ENCODE data around the gene SNRNP200. TPM values are rescaled to one million over a fixed set of nuclear protein-coding genes. Genes with fewer than 3 reads are reported as not detected.

The SNRNP200 gene
- total RNA-seq, 1 experiment from 2014 or later, result 34.9 TPM

DNA sequence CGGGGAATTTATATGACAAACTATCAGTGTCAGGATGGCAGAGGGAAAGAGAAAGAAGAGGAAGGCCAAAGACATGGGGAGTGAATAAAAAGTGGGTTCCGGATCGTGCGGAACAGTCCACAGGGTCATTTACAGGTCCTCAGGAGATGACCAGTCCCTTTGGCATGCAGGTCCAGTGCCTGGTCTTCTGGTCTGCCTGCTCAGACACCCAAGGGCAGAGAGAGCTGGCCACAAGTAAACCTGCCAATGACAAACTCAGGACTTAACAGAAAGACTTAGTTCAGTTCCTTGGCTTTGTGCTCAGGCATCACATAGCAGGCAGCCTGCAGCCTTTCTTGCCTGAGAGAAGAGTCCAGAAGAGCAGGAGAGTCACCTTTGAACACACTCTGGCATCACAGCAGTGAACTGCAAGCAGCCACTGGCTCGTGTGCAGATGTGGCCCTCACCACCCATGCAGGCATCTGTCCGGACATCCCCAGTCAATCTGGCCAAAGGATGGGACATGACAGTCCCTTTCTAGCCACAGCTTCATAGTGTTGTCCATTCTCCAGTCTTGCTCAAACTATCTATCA, 53.5 kb downstream of the SNRNP200 start:
- peak; percentile 91 for DNase-seq (ENCODE audit: low read depth)

DNA sequence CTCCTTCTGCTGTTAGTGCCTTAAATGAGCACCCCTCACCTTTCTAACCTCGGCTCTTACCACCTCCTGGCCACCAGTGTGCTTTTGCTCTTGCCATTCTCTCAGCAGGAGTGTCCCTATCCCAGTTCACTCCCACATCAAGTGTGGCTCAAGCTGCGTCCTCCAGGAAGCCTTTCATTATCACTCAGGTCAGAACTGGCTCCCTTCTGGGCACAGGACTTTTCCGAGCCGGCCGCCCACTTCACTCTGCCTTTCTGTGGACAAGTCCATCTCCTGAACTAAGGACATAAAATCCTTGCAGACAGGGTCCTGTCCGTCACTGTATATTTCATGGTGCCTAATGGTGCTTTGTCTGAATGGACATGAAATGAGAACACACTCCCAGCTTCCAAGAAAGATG, 55.2 kb downstream of the SNRNP200 start:
- no peak for DNase-seq (ENCODE audit: low read depth)

DNA sequence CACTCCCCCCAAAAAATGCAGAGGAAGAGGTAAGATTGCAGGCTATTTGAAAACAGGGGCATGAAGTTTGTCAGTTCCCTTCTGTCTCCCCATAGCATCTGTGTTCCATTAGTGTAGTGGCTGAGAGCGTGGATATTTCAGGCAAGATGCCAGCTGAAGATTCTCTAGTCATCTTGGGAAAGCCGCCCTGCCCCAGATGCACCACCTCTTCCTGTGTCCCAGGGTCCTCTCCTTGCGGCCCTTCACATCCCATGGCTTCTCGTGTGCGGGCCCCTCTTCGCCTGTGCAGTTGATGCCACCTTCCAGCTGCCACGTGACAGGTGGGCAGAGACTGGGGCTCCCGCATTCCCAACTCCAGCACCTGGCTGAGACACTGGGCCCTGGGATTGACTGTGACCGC, 55.7 kb downstream of the SNRNP200 start:
- no peak for DNase-seq (ENCODE audit: low read depth)

DNA sequence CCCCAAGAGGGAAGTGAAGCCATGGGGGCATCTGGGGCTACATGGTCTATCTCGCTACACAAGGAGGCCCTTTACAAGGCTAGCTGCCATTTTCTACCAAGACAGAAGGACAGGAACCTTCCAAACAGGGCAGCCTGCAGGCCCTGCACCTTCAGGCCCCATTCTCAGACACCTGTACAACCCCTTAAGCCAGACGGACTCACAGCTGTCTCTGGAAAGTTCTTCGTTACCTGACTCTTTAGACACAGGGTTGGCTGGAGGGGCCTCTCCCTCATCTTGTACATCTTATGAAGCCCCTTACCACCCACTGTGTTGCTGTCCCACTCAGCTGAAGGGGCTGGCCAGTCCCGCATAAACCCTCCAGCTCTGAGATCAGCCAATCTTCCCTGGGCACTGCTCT, 56.7 kb downstream of the SNRNP200 start:
- no peak for DNase-seq (ENCODE audit: low read depth)

DNA sequence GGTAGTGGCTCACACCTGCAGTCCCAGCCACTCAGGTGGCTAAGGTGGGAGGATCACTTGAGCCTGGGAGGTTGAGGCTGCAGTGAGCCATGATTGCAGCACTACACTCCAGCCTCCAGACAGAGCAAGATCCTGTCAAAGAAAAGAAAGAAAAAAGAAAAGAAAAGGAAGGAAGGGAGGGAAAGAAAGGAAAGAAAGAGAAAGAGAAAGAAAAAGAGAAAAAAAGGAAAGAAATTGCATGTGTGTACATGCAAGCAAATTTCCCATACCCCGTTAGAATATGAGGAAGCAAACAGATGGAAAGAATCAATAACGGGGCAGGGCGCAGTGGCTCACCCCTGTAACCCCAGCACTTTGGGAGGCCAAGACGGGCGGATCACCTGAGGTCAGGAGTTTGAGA, 57.5 kb downstream of the SNRNP200 start:
- DNase-seq (ENCODE audit: low read depth), result no peak

DNA sequence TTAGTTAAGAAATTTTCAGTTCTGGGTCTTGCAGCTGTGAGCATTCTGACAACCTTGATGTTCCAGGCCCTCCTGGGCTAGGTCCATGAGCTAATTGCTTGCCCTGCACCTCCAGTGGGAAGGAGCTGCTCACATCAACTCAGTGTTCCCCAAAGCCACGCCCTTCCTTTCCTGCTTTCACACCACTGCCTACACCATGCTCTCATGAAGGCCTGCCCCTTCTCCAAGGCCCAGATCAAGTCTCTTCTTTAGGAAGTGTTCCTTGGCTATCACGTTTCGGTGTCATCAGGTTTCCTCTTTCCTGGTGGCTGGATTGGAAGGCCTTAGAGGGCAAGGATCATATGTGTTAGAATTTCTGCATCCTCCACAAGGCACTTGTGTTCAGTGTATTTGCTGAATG, 58.3 kb downstream of the SNRNP200 start:
- DNase-seq (ENCODE audit: low read depth), result no peak

DNA sequence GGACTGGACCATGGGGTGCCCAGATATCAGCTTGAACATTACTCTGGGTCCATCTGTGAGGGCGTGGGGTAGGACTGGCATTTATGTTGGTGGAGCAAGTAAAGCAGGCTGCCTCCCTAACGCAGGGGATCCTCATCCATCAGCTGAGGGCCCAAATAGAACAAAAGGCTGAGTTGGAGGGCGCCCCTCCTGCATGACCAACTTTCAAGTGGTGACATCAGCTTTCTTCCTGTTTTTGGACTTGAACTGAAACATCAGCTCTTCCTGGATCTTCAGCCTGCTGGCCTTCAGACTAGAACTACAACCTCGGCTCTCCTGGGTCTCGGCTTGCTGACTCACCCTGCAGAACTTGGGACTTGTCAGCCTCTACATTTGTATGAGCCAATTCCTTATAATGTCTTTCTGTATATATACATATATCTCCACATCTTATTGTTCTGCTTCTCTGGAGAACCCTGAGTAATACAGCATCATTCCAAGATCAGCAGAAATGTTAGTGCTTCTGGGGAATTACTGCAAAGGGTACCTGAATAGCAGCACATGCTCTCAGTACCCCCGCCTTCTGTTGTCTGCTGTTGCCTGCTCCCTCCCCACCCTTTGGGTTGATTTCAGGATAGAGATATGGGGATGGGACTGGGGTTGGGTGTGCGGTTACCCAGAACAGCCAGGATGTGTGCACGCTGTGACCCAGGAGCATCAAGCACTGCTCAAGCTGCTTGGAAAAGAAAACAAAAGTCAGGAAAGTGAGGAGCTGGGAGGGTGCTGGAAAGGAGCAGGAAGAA, 59.5 kb downstream of the SNRNP200 start:
- peak; percentile 11 for DNase-seq (ENCODE audit: low read depth)

DNA sequence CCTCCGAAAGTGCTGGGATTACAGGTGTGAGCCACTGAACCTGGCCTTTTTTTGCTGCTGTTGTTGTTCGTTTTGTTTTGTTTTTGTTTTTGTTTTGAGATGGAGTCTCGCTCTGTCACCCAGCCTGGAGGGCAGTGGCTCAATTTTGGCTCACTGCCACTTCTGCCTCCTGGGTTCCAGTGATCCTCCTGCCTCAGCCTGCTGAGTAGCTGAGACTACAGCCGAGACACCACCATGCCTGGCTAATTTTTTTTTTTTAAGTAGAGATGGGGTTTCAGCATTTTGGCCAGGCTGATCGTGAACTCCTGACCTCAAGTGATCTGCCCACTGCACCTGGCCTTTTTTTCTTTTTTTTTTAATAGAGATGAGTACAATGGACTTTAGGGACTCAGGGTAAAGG, 61.5 kb downstream of the SNRNP200 start:
- no peak for DNase-seq (ENCODE audit: low read depth)

DNA sequence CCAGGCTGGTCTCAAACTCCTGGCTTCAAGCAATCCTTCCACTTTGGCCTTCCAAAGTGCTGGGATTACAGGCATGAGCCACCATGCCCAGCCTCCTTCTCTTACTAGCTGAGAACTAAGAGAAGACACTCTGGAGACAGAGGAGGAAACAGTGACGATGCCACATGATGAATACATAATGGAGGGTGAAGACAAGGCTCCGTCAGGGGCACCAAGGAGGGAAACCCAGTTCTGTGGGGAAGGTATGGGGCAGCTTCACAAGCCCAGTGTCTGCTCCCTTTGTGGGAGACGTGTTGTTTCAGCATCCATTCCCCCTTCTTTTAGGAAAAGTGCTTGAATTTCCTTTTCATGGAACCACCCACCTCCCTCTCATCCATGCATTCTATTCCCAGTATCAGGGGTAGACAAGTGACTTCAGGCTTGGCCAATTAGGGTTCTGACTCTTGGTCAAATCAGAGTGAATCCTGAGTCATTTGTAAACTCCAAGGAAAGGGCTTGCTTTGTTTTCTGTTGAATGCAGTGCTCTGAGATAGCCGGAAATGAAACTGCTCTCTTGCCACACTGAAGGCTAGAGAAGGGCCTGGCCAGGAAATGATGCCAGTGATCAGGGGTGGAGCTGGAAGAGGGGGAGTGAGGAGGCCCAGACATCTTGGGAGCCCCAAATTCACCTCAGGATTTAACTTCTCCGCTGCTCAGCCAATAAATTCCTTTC, 63.3 kb downstream of the SNRNP200 start:
- DNase-seq (ENCODE audit: low read depth), result peak; percentile 70

DNA sequence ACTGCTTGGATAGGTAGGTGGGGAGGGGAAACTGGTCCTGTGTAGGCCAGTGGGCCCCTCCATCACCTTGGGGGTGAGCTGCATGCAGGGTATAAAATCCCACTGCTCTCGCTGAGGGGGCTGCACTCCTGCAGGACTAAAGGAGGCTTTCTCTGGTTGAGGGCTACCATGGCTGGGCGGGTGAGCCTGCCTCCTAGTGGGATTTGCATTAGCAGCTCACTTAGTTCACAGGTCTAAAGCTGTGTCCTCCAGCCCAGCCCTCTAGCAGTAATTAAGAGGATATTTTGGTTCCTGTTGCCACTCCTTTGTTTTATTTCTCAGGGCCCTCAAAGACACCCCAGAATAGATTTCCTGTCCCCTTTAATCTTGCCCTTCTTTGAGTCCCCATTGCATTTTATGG, 64.1 kb downstream of the SNRNP200 start:
- DNase-seq (ENCODE audit: low read depth), result no peak

DNA sequence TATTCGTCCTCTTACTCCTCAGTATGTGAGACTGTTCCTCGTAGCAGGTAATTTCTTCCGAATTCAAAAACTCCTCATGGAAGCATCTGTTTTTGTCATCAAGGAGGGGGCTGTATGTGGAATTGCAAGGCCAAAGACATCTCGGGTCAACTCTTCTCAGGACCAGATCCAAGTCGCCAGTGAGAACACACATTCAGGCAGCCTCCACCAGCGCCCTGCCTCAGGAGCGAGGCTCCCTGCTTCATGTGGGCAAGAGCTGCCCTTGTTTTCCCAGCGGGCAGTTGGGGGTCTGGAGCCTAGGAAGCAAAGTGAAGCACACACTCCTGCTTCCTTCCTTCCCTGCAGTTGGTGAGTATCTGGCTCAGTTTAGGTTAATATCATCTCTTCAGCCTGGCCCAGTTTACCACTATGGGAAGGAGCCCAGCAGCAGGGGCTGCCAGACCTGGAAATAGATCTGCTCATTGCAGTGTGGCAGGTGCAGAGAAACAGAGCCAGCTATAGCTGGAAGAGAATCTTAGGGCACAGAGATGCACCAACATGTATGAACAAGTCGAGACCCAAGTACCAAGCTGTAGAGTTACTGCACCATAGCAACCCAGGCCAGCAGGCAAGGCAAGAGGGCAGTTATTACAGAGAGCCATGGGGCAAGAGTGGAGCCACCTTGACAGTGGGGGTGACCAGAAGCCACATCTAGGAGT, 64.9 kb downstream of the SNRNP200 start:
- no peak for DNase-seq (ENCODE audit: low read depth)

DNA sequence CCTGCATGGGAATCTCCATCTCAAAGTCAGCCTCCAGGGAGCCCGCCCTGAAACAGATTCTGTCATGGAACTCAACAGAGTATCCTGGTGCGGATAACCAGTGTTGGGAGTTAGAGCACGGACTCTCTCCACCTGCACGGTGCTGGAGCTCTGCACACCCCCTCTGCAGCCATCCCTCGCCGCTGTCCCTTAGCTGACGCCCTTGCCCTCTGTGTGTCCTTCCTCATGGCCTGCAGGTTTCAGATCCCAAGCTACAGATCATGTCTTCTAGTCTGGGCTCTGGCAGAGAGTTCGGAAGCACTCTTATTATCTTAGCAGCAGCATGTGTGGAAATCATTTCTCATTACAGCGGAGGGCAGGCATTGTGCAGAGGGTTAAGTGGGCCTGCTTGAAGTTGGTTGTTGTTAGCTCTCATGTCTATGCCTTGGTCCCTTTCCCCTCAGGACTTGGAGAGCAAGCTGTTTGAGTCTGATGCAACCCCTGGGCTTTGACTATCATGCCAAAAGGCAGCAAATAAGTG, 65.5 kb downstream of the SNRNP200 start:
- DNase-seq (ENCODE audit: low read depth), result no peak

DNA sequence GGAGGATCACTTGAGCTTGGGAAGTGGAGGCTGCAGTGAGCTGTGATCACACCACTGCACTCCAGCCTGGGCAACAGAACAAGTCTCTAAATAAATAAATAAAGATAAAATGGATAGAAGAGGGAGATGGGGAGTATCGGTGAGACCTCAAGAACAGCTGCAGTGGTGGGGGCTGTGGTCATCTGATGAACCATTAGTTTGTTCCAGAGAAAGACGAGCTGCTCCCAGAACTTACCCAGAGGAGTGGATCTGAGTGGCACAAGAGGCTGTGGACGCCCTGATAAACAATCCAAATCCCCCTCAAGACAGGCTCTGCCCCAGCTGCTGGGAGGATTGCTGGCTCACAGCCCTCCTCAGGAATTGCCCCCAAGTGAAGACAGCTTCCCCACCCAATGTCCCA, 66.3 kb downstream of the SNRNP200 start:
- DNase-seq (ENCODE audit: low read depth), result no peak

DNA sequence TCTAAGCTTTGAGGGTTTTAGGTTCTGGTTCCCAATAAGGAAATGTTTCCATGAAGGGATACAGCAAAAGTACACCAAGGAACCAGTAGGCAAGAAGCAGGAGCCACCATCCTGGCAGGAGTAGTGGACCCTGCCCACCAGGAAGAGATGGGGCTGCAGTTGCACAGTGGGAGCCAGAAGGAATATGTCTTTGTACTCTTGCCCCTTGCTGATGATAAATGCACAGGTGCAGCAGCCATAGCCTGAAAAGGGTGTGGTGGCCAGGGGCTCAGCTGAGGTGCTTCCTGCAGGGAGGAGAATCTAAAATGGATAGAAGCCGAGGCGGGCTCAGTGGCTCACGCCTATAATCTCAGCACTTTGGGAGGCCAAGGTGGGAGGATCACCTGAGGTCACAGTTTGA, 67.1 kb downstream of the SNRNP200 start:
- DNase-seq (ENCODE audit: low read depth), result no peak

DNA sequence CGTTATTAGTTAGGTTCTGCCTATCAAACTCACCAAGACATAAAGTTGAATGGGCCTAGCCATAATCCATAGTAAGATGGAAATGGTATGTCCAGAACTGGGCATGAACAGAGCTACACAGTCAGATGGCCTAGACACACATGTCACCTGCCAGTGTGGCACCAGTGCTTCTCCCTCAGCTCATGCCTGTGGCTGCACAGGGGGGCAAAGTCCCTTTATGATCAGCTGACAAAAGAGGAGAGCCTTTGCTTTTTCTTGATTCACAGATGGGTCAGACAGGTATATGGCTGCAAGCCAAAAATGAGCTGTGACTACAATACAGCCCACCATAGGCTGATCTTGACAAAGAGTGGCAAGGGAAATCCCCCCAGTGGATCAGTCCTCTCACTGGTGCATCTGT, 68.5 kb downstream of the SNRNP200 start:
- DNase-seq (ENCODE audit: low read depth), result no peak

DNA sequence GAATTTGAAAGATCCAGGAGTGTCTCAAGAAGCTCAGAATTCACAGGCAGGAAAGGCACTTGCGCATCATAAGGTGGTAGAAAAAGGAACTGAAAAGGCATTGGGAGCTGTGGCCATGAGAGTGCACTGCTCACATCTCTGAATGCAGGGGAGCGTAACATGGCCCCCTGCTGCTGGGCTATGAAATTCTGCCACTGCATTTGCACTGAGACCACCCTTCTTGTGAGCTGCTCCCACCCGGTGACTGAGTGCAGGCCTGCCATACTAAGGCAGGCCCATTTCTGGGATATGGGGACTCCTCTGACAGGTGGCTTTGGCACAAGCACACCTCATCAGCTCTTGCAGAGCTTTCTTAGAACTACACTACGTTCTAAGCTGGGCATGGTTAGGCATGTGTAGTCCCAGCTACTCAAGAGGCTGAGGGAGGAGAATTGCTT, 71.4 kb downstream of the SNRNP200 start:
- DNase-seq (ENCODE audit: low read depth), result no peak

DNA sequence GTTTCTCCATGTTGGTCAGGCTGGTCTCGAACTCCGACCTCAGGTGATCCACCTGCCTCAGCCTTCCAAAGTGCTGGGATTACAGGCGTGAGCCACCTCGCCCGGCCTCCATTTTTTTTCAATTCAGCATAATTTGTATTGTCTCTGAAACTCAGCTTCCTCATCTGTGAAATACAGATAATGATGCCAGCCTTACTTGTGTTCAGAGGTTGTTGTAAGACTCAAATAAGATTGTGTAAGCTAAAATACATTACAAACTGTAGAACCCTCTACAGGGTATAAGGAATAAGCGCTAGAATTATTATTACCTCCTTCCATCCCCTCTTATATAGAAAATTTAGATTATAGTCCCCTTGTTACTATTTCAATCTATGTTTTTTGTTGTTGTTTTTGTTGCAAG, 71.9 kb downstream of the SNRNP200 start:
- DNase-seq (ENCODE audit: low read depth), result no peak

DNA sequence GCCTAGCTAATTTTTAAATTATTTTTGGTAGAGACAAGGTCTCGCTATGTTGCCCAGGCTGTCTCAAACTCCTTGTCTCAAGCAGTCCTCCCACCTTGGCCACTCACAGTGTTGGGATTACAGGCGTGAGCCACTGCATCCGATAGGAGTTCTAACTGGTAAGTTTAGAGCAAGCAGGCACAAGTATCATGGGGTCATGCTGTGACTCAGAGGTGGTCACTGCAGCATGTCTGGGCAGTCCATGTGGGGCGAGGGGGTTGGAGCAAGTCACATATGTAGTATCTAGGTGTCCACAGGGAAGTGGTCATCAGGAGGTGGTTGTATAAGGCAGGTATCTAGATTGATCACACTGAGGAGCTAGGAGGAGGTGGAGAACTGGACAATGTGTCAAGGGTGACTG, 74.0 kb downstream of the SNRNP200 start:
- DNase-seq (ENCODE audit: low read depth), result no peak

DNA sequence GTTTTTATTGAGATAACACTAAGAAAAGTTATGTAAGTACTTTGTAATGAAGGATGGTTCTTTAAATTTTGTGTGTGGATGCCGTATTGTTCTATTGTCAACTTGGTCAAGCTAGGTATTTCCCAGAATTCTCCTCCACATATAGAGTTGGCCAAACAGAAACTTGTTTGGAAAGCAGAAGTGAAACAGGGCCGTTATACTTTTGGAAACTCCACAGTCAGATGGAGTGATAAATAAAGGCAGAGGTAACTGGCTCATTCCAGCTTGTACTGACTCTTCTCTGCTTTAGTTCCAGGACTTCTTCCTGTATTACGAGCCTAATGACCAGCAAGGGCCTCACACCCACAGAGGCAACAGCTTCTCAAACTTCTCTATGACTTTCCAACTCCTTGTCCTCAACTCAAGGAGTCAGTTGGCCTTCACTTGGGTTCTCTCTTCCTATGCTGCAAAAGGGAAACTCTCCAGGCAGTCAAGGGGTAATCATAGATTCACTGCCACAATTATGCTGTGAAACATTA, 80.3 kb downstream of the SNRNP200 start:
- DNase-seq (ENCODE audit: low read depth), result no peak
